Tibial artery (tissue), 4 donors: Measurements from ENCODE around the gene DYRK1A.

Experiments used
- DNase-seq, 2 donors: peaks; one replicate each; pipeline ENCODE4 v3.0.0-alpha.2; 2019
- H3K27ac ChIP-seq, 2 donors: fragments of 200-600 bp; sonication (generic) in 1 of 2; 1 replicate in 1 of 2; 2 replicates in 1 of 2; pipeline ENCODE4 v1.5.1; 2018 to 2019; ENCODE audit warnings: mild to moderate bottlenecking in 1 of 2
- H3K27me3 ChIP-seq, 2 donors: fragments of 200-600 bp; sonication (generic) in 1 of 2; one replicate each; pipeline versions ENCODE4 v1.5.1 to v1.6.0; 2016 to 2019
- H3K36me3 ChIP-seq, 3 donors: fragments of 200-600 bp; sonication (generic) in 2 of 3; one replicate each; pipeline ENCODE4 v1.5.1; 2016 to 2019; ENCODE audit warnings: mild to moderate bottlenecking in 2 of 3
- H3K4me1 ChIP-seq, 4 donors: fragments of 200-600 bp; sonication (generic) in 2 of 4; 1 replicate in 3 of 4; 2 replicates in 1 of 4; pipeline ENCODE4 v1.5.1; 2016 to 2019
- H3K4me3 ChIP-seq, 2 donors: fragments of 200-600 bp; sonication (generic) in 1 of 2; 1 replicate in 1 of 2; 2 replicates in 1 of 2; pipeline ENCODE4 v1.5.1; 2018 to 2019; ENCODE audit warnings: mild to moderate bottlenecking in 2 of 2
- H3K9me3 ChIP-seq, 3 donors: fragments of 200-600 bp; sonication (generic) in 1 of 3; one replicate each; pipeline ENCODE4 v1.5.1; 2016 to 2019
- intact Hi-C: fragments of 100-400 bp; cut with DNase I; formaldehyde crosslinking; loops from one replicate; pipeline ENCODE4 v1.15.0; 2023; ENCODE audit warnings: low total_unique reads
- TF ChIP-seq, protein P1 (sequence below), 2 experiments: fragments of 200-600 bp in 1 of 2; fragments of 450-650 bp in 1 of 2; IDR thresholded peaks; one replicate each; pipeline ENCODE4 v1.5.1; 2017 to 2019; ENCODE audit warnings: antibody characterized with exemption in 2 of 2, mild to moderate bottlenecking in 1 of 2, moderate library complexity in 1 of 2

Gene DYRK1A

GRCh38 chr21:37395961-37396360 lies 29.4 kb downstream of the DYRK1A start:
- no peak overlapping the region for H3K27ac ChIP-seq
- no peaks in the 10 kb centered on the region for H3K9me3 ChIP-seq
- no peaks in the 10 kb centered on the region for H3K27me3 ChIP-seq
- peaks cover 0 to 95% (median 33%) of the 10 kb centered on the region in 4 donors for H3K4me1 ChIP-seq
- H3K36me3 ChIP-seq: no peaks in the 10 kb centered on the region
- no peak overlapping the region for H3K4me3 ChIP-seq
- intact Hi-C loops: no loop called here
- TF ChIP-seq, protein P1, sequence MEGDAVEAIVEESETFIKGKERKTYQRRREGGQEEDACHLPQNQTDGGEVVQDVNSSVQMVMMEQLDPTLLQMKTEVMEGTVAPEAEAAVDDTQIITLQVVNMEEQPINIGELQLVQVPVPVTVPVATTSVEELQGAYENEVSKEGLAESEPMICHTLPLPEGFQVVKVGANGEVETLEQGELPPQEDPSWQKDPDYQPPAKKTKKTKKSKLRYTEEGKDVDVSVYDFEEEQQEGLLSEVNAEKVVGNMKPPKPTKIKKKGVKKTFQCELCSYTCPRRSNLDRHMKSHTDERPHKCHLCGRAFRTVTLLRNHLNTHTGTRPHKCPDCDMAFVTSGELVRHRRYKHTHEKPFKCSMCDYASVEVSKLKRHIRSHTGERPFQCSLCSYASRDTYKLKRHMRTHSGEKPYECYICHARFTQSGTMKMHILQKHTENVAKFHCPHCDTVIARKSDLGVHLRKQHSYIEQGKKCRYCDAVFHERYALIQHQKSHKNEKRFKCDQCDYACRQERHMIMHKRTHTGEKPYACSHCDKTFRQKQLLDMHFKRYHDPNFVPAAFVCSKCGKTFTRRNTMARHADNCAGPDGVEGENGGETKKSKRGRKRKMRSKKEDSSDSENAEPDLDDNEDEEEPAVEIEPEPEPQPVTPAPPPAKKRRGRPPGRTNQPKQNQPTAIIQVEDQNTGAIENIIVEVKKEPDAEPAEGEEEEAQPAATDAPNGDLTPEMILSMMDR (IDR thresholded peaks at IDR 0.05): no peak
- no peak for DNase-seq

DNA sequence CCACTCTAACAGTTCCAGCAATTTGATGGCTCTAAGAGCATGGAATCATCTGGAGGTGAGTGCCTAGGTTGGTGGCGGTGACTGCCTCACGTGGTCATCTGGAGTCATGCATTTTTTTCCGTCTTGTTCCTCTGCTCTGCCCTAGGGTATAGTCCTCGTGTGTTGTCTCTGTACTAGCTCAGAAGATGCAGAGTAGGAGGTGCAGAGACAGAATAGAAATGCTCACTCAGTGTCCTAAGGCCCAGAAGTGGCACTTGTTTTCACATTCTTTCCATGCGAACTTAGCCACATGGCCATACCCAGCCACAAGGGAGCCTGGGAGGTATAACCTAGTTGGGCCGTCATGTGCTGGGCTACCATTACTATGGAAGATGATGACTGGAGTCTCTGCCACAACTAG lies 30.3 kb downstream of the DYRK1A start:
- H3K27me3 ChIP-seq: no peaks in the 10 kb centered on the region
- TF ChIP-seq, protein P1 (IDR thresholded peaks at IDR 0.05): no peak
- no peak for DNase-seq
- H3K36me3 ChIP-seq: no peaks in the 10 kb centered on the region
- peaks cover 0 to 1% (median 0%) of the 10 kb centered on the region in 3 donors for H3K9me3 ChIP-seq
- intact Hi-C loops: no loop called here
- peaks cover 0 to 86% (median 30%) of the 10 kb centered on the region in 4 donors for H3K4me1 ChIP-seq
- no peak overlapping the region for H3K4me3 ChIP-seq
- H3K27ac ChIP-seq: no peak overlapping the region

- Histone ChIP-seq H3K36me3 (no peaks in the 10 kb centered on the region), H3K27me3 (no peaks in the 10 kb centered on the region), H3K9me3 (peaks cover 0 to 5% (median 0%) of the 10 kb centered on the region in 3 donors), H3K27ac (no peak overlapping the region), H3K4me3 (no peak overlapping the region), H3K4me1 (peaks cover 0 to 70% (median 28%) of the 10 kb centered on the region in 4 donors)
- no peak for DNase-seq
- intact Hi-C loops: no loop called here
- TF ChIP-seq, protein P1 (IDR thresholded peaks at IDR 0.05): no peak
Measured at GRCh38 chr21:37398697-37399096, 32.1 kb downstream of the DYRK1A start.

DNA sequence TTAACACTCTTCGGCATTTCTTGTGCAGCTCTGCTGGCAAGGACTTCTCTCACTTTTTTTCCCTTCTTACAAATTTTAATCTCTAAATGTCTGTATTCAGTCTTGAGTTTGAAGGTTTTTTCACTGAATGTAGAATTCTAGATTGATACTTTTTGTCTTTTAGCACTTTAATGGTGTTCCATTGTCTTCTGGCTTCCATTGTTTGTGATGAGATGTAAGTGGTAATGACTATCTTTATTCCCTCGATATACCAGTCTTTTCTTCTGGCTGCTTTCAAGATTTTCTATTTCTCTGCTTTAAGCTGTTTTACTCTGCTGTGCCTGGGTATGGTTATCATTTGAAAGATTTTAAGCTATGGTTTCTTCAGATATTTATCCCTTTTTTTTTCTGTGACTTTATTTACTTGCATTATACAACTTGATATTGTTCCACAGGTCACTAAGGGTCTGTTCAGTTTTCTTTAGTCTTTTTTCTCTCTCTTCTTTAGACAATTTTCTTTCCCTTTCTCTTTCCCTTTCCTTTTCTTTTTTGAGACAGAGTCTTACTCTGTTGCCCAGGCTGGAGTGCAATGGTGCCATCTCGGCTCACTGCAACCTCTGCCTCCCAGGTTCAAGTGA lies 35.8 kb downstream of the DYRK1A start:
- H3K36me3 ChIP-seq: no peaks in the 10 kb centered on the region
- intact Hi-C loops: no loop called here
- H3K4me1 ChIP-seq: peaks cover 0 to 68% (median 24%) of the 10 kb centered on the region in 4 donors
- peaks cover 0 to 5% (median 0%) of the 10 kb centered on the region in 3 donors for H3K9me3 ChIP-seq
- no peak overlapping the region for H3K4me3 ChIP-seq
- TF ChIP-seq, protein P1 (IDR thresholded peaks at IDR 0.05): no peak
- no peaks in the 10 kb centered on the region for H3K27me3 ChIP-seq
- no peak overlapping the region for H3K27ac ChIP-seq
- no peak for DNase-seq

DNA sequence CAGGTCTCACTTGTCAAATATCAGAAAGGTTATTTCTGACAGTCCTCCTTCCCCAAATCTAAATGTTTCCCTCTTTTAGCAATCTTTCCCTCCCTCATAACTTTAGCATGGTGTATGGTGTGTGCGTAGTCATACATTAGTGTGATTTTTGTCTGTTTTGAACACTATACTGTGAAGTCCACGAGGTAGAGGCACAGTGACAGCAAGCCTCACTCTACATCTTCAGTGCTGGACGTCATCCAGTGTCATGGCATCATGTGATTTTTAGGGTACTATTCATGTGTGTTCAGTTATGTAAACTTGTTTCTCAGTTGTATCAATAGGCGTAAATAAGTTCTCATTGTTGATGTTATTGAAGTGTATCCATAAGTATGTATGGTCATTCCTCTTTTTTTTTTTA lies 39.1 kb downstream of the DYRK1A start:
- Histone ChIP-seq H3K4me3 (no peak overlapping the region), H3K36me3 (no peaks in the 10 kb centered on the region), H3K9me3 (peaks cover 0 to 5% (median 0%) of the 10 kb centered on the region in 3 donors), H3K4me1 (peaks cover 0 to 68% (median 28%) of the 10 kb centered on the region in 4 donors), H3K27me3 (no peaks in the 10 kb centered on the region), H3K27ac (no peak overlapping the region)
- intact Hi-C loops: no loop called here
- no peak for DNase-seq
- TF ChIP-seq, protein P1 (IDR thresholded peaks at IDR 0.05): no peak
